Bone marrow (tissue), 2 donors: ENCODE measurements around the gene PPP4R3C.
"Not testable (repeated sequence)": the region's sequence is repeated elsewhere in the genome, so short reads cannot be mapped to it uniquely, and the experiment has no call there.

Source experiments
- DNase-seq, 2 donors: peaks; one replicate each; lab custom pipeline; 2025; lab: John Stamatoyannopoulos, UW

Gene PPP4R3C

GRCh38 chrX:27463187-27463586, at the start of gene PPP4R3C:
Gene PPP4R3C (minus strand): TSS chrX:27463341. CDS start chrX:27463296, 45 bp downstream.
- DNase-seq = no peak

GRCh38 chrX:27491397-27491796, 28.3 kb upstream of the PPP4R3C start:
- no peak for DNase-seq

- no peak for DNase-seq
These were observed 2.9 kb upstream of the PPP4R3C start for GRCh38 chrX:27466051-27466450.

GRCh38 chrX:27465036-27465435, 1.9 kb upstream of the PPP4R3C start:
- no peak for DNase-seq

GRCh38 chrX:27459129-27459528, 4.0 kb downstream of the PPP4R3C start:
- DNase-seq = not testable (repeated sequence)

- DNase-seq = not testable (repeated sequence)
These were observed 4.6 kb downstream of the PPP4R3C start for GRCh38 chrX:27458544-27458943.

GRCh38 chrX:27451324-27451723, 11.8 kb downstream of the PPP4R3C start:
- no peak for DNase-seq

- DNase-seq = no peak
These were observed 16.7 kb downstream of the PPP4R3C start for GRCh38 chrX:27446423-27446822.

- no peak for DNase-seq
These were observed 17.7 kb downstream of the PPP4R3C start for GRCh38 chrX:27445438-27445837.

- no peak for DNase-seq
These were observed 18.8 kb downstream of the PPP4R3C start for GRCh38 chrX:27444093-27444908.

- not testable (repeated sequence) for DNase-seq
These were observed 20.7 kb downstream of the PPP4R3C start for GRCh38 chrX:27442392-27442791.

- DNase-seq = no peak
These were observed 23.4 kb downstream of the PPP4R3C start for GRCh38 chrX:27439771-27440170.

GRCh38 chrX:27438937-27439336, 24.2 kb downstream of the PPP4R3C start:
- DNase-seq = no peak

- DNase-seq = no peak
These were observed 28.1 kb downstream of the PPP4R3C start for GRCh38 chrX:27435031-27435430.
